Keratinocyte (primary cell): ENCODE measurements around the gene RAB11FIP5. TPM values are rescaled to one million over a fixed set of nuclear protein-coding genes. Genes with fewer than 3 reads are reported as not detected.

Experiments used
- DNase-seq: peaks from one replicate; pipeline ENCODE4 v3.0.0-alpha.2; 2011; ENCODE audit warnings: low read depth, missing footprints, low spot score
- FAIRE-seq: peaks from 2 replicates; lab custom pipeline; 2011; peaks lifted over from hg19 to GRCh38; lab: Jason Lieb, UNC
- H2AFZ ChIP-seq: 2 replicates; pipeline ENCODE4 v1.6.0; 2012; ENCODE audit warnings: low read length, control low read depth, inconsistent platforms; ENCODE audit not compliant: control insufficient read depth
- H3K27ac ChIP-seq: 2 replicates; pipeline ENCODE4 v1.5.1; 2011; ENCODE audit warnings: low read length; ENCODE audit not compliant: control insufficient read depth, insufficient read depth
- H3K27me3 ChIP-seq: 3 replicates; pipeline ENCODE4 v1.6.0; 2011; ENCODE audit warnings: low read length; ENCODE audit not compliant: control insufficient read depth, insufficient read depth; ENCODE audit errors: extremely low read depth
- H3K36me3 ChIP-seq, 2 experiments: 2 replicates in 1 of 2; 3 replicates in 1 of 2; pipeline ENCODE4 v1.5.1; 2011; ENCODE audit warnings: low read length in 2 of 2, mild to moderate bottlenecking in 1 of 2; ENCODE audit not compliant: control insufficient read depth in 2 of 2, insufficient read depth in 2 of 2; ENCODE audit errors: extremely low read depth in 1 of 2
- H3K4me1 ChIP-seq: 3 replicates; pipeline ENCODE4 v1.5.1; 2011; ENCODE audit warnings: low read length; ENCODE audit not compliant: control insufficient read depth, insufficient read depth; ENCODE audit errors: extremely low read depth
- H3K4me2 ChIP-seq: 3 replicates; pipeline ENCODE4 v1.6.0; 2011; ENCODE audit warnings: low read depth, low read length; ENCODE audit not compliant: control insufficient read depth, insufficient read depth; ENCODE audit errors: extremely low read depth
- H3K4me3 ChIP-seq, 3 experiments: fragments of 200-600 bp in 1 of 3; sonication (generic) in 1 of 3; 2 replicates in 2 of 3; 3 replicates in 1 of 3; pipeline ENCODE4 v1.5.1; 2011 to 2016; ENCODE audit warnings: low read length in 3 of 3, mild to moderate bottlenecking in 3 of 3, control low read depth in 2 of 3, inconsistent platforms in 1 of 3, low read depth in 1 of 3, mixed read lengths in 1 of 3, mixed run types in 1 of 3, moderate library complexity in 1 of 3; ENCODE audit not compliant: control insufficient read depth in 2 of 3, insufficient read depth in 2 of 3; ENCODE audit errors: extremely low read depth in 1 of 3
- H3K79me2 ChIP-seq: 2 replicates; pipeline ENCODE4 v1.6.0; 2012; ENCODE audit warnings: low read length; ENCODE audit not compliant: control insufficient read depth, insufficient read depth
- H3K9ac ChIP-seq: 3 replicates; pipeline ENCODE4 v1.6.0; 2011; ENCODE audit warnings: low read length; ENCODE audit not compliant: control insufficient read depth, insufficient read depth; ENCODE audit errors: extremely low read depth
- H3K9me1 ChIP-seq: 3 replicates; pipeline ENCODE4 v1.6.0; 2011; ENCODE audit warnings: low read length; ENCODE audit not compliant: control insufficient read depth, insufficient read depth; ENCODE audit errors: extremely low read depth
- H3K9me3 ChIP-seq: 2 replicates; pipeline ENCODE4 v1.5.1; 2012; ENCODE audit warnings: low read depth, low read length; ENCODE audit not compliant: control insufficient read depth
- H4K20me1 ChIP-seq: 3 replicates; pipeline ENCODE4 v1.6.0; 2011; ENCODE audit warnings: low read length; ENCODE audit not compliant: control insufficient read depth, insufficient read depth; ENCODE audit errors: extremely low read depth
- CTCF ChIP-seq, 3 experiments: IDR thresholded peaks in 1 of 3; conservative IDR thresholded peaks in 1 of 3; optimal IDR thresholded peaks in 1 of 3; 2 replicates in 2 of 3; 3 replicates in 1 of 3; pipeline versions ENCODE3 to v1.5.1; 2011; ENCODE audit warnings: low read length in 3 of 3, mild to moderate bottlenecking in 3 of 3, moderate library complexity in 2 of 3, control low read depth in 1 of 3, inconsistent platforms in 1 of 3; ENCODE audit not compliant: insufficient read depth in 2 of 3; ENCODE audit errors: extremely low read depth in 1 of 3
- EZH2 ChIP-seq: IDR thresholded peaks from one replicate; pipeline ENCODE4 v1.6.1; 2012; ENCODE audit warnings: inconsistent platforms, mild to moderate bottlenecking, low read length, moderate library complexity
- dilution Hi-C: fragments of 300-500 bp; cut with MboI; formaldehyde crosslinking; loops from one replicate; pipeline ENCODE4 v1.7.0; 2020; ENCODE audit warnings: low sequenced_read_pairs; ENCODE audit not compliant: extremely low pct_ligation_motif_present
- polyA plus RNA-seq, 5 experiments: library from polyadenylated mRNA; depleted of rRNA in 3 of 5; stranded (reverse) in 3 of 5; stranded (forward) in 1 of 5; unstranded in 1 of 5; fragments of >200 nt; gene quantifications; 1 replicate in 1 of 5; 2 replicates in 3 of 5; 3 replicates in 1 of 5; pipeline versions ENCODE4 v1.2.1 to v1.2.3, GENCODE V29; 2011 to 2012; ENCODE audit warnings: missing spikeins in 2 of 5, low read depth in 1 of 5, low replicate concordance in 1 of 5

RAB11FIP5 gene
- polyA plus RNA-seq, 1 donor (not counting 4 experiments of a cell fraction or from before 2014, with no cell fraction given): 40.1 TPM

- Histone ChIP-seq H2AFZ (no peak overlapping the region), H3K79me2 (no peaks in the 10 kb centered on the region), H3K9ac (no peak overlapping the region), H3K9me1 (no peaks in the 10 kb centered on the region), H3K27me3 (no peaks in the 10 kb centered on the region), H3K9me3 (no peaks in the 10 kb centered on the region), H3K4me3 (no peak overlapping the region), H3K4me2 (no peak overlapping the region), H3K4me1 (no peaks in the 10 kb centered on the region), H3K27ac (no peak overlapping the region), H3K36me3 (no peaks in the 10 kb centered on the region), H4K20me1 (no peaks in the 10 kb centered on the region)
- dilution Hi-C loops: no loop called here
- FAIRE-seq (no peak), DNase-seq (no peak)
- TF ChIP-seq CTCF (optimal IDR thresholded peaks at IDR 0.05 in 1 of 3, IDR thresholded peaks at IDR 0.05 in 1 of 3, conservative IDR thresholded peaks at IDR 0.05 in 1 of 3; ENCODE audit: extremely low read depth in 1 of 3, insufficient read depth in 2 of 3, low read length in 3 of 3): no peak
- no peak for TF ChIP-seq EZH2
Measured at GRCh38 chr2:73131807-73132206, 19.1 kb upstream of the RAB11FIP5 start.

GRCh38 chr2:73130790-73131189 is 18.0 kb upstream of the RAB11FIP5 start:
- dilution Hi-C loops: no loop called here
- Histone ChIP-seq H3K9me1 (no peaks in the 10 kb centered on the region), H3K27ac (no peak overlapping the region), H2AFZ (no peak overlapping the region), H3K9ac (no peak overlapping the region), H4K20me1 (no peaks in the 10 kb centered on the region), H3K79me2 (no peaks in the 10 kb centered on the region), H3K9me3 (no peaks in the 10 kb centered on the region), H3K4me3 (no peak overlapping the region), H3K27me3 (no peaks in the 10 kb centered on the region), H3K4me2 (no peak overlapping the region), H3K4me1 (no peaks in the 10 kb centered on the region), H3K36me3 (no peaks in the 10 kb centered on the region)
- TF ChIP-seq CTCF (optimal IDR thresholded peaks at IDR 0.05 in 1 of 3, IDR thresholded peaks at IDR 0.05 in 1 of 3, conservative IDR thresholded peaks at IDR 0.05 in 1 of 3; ENCODE audit: extremely low read depth in 1 of 3, insufficient read depth in 2 of 3, low read length in 3 of 3) (no peak), EZH2 (no peak)
- DNase-seq (no peak), FAIRE-seq (no peak)
